D341Med (cell line): ENCODE data around the gene SMPD2.
"Not testable (repeated sequence)": the region's sequence is repeated elsewhere in the genome, so short reads cannot be mapped to it uniquely, and the experiment has no call there.

ENCODE experiments used
- DNase-seq: peaks from one replicate; pipeline ENCODE4 v3.0.0; 2012; ENCODE audit warnings: low spot score

SMPD2 gene

DNA sequence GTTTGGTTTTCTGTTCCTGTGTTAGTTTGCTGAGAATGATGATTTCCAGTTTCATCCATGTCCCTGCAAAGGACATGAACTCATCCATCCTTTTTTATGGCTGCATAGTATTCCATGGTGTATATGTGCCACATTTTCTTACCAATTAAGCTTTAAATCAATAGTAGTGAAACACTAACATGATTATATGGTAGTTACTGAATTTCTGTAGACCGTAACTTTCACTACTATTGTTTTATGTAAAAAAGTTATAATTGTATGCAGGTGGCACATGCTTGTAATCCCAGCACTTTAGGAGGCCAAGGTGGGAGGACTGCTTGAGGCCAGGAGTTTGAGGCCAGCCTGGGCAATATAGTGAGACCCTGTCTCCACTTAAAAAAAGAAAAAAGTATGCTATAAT is 20.7 kb downstream of the SMPD2 start:
- not testable (repeated sequence) for DNase-seq

DNA sequence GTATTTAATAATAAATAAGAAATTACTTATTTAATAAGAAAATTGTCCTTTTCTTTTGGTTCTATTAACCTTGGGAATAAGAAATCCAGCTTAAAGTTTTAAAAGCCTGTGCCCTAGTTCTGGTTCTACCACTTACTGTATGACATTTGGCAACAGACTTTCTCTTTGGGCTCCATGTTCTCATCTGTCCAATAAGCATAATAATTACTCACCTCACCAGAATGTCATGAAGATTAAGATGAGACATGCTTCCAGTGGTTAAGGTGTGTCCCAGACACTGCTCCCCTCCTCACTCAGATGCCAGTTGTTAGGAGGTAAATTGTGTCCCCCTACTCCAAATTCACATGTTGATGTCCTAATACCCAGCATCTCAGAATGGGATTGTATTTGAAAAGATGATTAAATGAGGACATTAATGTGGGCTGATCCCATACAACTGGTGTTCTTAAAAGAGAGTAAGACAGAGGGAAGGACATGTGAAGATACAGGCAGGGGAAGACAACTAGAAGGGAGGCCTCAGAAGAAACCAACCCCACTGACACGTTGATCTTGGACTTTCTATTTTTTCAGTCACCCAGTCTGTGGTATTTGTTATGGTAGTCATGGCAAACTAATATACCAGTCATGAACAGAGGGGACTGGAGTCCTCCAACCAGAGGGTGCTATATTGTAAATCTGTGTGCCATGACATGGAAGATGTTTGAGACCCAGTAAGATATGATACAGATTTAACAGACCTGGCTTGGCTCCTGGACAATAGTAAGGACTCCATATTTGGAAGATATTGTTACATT is 21.4 kb downstream of the SMPD2 start:
- no peak for DNase-seq

DNA sequence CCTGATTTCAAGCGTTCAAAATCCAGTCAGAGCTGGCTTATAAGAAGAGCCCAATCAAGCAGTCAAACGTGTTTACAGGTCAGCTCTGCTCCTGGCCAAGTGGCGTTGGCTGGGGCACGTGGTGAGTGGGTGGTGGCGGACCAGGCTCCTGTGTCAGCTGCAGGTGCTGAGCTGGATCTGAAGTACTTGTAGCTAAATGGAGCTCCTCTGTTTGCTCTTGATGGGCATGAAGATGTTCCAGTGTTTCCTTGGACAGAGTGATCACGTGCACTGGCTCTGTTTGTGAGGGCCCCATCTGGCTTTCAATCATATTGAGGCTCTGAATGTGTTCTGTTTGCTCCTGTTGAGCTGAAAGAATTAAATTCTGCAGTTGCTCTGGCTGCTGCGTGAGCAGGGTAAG is 25.2 kb downstream of the SMPD2 start:
- no peak for DNase-seq

DNA sequence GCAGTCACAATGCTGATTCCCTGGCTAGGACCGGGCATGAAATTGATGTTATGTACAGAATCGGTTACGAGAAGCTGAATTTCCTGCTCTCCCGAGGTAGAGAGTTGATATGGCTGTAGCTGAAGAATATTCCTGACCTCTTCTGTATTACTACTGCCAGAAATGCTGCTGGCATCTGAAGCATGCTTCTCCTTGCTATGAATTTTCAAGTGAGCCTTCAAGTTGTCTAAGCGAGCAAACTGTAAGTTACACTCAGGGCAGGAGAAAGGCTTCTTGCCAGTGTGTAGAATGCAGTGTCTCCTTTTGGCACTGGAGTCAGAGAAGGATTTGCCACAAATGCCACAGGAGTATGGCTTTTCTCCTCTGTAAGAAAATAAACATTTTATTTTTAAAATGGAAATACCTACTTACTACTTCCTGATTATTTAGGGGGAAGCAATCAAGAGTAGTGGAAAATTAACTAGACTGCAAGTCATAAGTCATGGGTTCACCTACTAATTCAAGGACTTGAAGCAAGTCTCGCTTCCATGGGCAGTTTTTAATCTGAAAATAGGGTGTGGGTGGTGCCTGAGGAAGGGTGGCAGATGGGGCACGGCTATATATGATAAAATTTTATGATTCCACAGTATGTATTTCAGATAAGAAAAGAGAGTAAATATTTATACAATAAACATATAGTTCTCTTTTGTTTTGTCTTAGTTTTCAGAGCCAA is 25.8 kb downstream of the SMPD2 start:
- no peak for DNase-seq

DNA sequence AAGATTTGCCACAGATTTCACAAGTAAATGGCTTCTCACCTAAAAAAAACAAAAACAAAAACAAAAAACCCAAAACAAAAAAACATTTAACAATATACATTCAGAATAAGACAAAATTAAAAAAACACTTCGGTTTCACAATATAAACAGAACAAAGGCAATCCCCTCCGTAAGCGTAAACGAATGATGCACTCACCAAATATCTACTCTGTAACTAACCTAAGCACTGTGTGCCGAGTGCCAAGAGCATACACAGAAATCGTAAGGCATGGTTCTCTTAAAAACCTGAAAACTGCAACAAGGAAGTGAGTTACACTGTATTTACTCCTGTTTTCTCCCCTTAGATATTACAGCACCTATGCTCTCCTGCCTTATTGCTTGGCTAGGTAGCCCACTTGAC is 27.2 kb downstream of the SMPD2 start:
- no peak for DNase-seq

DNA sequence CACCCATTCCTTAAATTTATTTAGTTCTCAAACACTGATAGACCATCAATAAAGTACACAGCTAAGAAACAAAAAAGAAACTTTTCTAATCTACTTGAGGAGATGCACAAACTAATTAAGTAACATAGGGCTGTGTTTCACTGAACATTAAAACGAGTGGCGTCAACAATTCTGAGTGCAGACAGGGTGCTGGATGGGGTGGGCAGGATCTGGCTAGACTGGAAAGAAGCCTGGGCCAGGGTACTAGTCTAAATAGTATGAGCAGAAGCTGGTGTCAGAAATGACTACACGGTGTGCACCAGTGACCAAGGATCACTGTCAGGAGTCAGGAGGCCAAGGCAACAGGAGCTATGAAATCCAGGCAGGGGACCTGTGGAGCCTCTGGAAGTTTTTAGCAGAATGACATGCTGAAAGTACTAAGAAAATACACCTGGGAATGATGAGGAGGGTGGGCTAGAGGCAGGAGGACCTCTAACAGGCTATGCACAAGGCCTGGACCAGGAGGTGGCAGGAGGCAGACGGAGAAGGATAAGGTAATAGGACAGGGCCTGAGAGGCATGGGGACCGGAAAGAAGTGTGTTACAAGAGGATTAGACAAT is 29.2 kb downstream of the SMPD2 start:
- DNase-seq = no peak

DNA sequence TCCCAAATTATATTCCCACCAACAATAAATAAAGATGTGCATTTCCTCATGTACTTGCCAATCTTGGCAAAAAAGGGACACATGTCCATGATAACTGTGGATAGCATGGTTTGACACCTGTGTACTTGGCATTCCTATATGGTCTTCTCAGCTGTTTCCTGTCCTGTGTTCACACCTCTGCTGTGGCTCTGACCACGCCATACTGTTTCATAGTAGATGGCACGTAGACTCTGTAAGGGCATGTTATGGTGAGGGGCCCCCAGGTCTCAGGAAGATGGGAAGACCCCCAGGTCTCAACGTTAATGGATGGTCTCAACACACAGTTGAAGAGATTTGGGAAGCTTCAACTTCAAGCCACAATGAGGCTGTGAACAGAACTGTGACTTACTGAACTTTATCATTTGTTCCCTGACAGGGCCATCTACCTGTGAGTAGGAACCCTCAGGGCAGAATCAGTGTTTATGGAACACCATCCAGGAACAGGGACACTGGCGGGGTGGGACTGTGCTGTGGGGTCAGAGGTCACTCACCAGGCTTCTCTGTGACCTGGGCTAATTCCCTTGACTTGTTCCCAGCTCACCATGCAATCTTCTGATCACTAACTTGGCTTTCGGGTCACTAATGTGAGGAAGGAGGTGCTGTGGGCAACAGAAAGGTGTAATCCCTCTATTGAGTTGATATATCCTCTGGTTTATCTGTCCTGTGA is 30.7 kb downstream of the SMPD2 start:
- DNase-seq = no peak

DNA sequence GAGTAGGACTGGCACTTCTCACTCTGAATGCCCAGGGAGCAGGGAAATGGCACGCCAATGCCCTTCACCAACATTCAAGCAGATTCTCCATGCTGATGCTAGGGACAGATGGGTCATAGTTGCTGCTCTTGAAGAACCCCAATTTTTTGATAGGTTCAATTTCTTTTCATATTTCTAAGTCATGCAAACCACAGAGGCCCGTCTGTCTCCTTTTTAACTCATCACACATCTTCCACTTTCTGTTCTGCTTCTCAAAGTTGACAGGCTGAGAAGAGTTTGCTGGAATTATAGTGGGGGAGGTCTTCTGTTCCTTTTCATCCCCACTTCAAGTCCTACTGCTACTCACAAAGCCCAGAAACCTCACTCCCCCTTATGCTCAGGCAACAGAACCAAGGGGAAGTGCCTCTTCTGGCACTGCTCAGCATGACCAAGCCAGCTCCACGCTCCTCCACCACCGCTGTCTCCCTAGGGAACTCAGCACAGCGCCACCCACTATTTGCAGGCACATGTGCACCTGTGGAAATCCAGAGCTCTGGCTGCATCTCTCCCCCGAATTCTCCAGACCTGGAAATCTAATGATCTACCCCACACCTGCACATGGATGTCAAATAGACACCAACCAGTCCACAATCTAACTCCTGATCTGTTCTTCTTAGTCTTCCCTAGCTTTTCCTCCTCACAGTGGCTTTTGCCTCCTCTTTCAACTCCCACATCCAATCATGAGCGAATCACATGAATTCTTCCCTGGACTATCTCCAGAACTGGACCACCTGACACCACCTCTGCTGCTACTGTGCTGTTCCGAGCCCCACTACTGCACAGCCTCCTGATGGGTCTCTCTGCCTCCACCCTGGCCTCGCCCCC is 31.8 kb downstream of the SMPD2 start:
- no peak for DNase-seq

DNA sequence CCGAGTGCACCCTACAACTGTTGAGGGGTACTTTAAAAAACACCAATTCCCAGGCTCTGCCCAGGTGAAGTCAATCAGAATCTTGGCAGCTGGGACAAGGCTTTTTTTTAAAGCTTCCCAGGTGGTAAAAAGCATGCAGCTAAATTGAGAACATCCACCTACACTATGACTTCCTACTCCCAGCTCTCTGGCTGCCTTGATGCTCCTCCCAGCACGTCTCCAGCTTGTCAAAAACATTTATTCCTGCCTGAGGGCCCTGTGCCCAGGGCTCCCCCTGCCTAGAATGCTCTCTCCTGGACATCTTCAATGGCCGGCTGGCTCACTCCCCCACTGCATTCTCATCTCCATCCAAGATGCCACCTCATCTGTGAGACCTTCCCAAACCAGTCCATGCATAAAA is 32.6 kb downstream of the SMPD2 start:
- no peak for DNase-seq

DNA sequence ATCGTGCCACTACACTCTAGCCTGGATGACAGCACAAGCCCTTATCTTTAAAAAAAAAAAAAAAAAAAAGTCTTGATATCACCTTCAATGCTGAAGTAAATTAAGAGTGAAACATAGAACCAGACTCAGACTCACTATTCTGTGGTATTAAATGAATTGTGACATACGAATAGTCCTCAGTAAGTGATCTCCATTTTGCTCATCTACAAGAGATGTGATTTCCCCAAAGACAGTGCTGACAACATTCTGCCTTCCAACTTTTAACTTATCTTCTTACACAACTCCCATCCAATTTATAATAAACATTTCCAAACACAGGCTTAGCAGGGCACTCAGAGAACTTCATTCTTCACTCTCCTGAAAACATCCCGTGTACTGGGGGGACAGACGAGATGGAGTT is 34.5 kb downstream of the SMPD2 start:
- no peak for DNase-seq

DNA sequence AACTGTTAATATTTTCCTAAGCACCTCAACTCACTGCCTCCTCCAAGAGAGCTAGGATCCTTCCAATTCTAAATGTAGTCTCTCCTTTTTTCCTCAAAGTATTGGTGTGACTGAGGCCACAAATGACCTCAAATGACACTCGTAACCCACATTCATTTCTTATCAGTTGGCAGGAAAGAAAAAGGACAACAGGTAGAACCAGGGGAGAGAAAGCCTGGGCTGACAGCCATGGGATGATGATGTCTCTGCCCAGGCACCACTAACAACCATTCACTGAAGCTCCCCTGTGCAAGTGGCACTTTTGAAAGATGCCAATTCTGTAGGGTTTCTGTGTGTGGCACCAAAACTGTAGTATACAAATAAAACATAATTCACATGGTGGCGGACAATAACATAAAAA is 35.1 kb downstream of the SMPD2 start:
- DNase-seq = no peak

DNA sequence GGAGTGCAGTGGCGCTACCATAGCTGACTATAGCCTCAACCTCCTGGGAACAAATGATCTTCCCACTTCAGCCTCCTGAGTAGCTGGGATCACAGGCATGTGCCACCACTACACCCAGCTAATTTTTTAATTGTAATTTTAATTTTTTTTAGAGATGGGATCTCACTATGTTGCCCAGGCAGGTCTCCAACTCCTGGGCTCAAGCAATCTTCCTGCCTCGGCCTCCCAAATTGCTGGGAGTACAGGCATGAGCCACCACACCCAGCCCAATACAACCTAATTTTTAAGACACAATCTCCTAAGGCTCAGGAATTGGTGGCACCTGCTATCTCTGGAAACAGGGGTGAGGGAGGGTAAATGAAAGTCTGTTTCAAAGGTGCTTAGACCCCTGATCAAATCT is 36.7 kb downstream of the SMPD2 start:
- DNase-seq = no peak

DNA sequence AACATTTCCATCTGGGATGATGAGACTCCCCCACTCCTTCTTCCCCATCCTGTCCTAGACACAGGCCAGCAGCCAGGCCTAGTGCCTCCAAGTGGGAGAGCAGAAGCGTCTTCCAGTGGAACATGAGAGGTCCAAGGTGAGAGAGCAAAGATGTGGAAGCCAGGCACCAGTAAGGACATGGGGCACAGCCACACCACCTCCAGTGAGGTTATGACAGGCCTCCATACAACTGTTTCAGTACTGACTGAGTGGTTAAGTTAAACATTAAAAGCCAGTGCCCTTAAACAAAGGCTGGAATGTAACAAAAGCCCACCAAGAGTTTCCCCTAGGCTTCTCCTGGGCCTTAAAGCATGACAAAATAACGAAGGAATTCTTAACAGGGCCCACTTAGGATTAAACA is 37.2 kb downstream of the SMPD2 start:
- no peak for DNase-seq

DNA sequence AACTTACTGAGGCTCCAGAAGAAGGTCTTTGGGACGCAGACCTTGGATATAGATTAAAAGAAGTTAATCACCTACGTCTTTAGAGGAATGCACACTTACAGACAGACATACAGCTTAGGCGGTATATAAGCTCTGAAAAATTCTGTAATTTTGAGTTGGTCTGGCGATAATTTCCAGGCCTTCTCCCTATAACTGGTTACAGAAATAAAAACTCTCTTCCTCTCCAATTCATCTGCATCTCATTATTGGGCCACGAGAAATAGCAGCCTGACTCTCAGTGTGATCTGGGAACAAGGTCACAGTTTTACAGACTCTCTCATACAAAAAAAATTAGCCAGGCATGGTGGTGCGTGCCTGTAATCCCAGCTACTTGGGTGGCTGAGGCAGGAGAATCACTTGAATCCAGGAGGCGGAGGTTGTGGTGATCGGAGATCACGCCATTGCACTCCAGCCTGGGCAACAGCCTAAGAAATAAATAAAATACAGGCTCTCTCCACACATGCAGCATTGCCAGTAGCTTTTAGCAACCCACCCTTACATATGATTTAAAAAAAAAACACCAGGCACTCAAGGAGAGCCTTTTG is 37.8 kb downstream of the SMPD2 start:
- no peak for DNase-seq

DNA sequence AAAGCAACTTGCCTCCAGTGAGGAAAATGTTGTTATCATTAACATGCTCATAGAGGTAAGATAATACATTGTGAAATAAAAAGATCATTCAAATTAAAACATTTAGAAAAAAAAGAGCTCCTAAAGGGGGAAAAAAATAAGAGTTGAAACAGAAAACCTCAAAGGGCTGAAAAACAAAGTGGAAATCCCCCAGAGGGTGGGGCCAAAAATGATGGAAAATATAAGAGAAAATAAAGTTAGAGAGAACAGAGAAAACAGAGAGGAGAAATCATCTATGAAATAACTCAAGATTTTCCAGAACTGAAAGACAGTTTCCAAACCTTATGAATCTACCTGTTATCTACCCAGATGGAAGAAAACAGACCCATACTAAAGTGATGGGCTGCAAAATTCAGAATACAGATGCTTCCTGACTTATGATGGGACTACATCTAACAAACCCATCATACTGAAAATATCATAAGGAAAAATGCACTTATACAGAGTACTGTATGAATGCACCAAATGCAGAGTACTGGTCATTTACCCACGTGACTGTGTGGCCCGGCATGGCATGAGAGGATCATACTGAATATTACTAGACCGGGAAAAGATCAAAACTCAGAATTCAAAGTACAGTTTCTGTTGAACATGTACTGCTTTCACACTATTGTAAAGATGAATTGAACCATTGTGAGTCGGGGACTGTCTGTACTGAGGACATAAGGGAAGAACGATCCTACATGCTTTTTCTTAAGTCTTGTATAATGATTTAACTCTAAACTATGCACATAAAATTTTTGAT is 38.5 kb downstream of the SMPD2 start:
- DNase-seq = no peak

DNA sequence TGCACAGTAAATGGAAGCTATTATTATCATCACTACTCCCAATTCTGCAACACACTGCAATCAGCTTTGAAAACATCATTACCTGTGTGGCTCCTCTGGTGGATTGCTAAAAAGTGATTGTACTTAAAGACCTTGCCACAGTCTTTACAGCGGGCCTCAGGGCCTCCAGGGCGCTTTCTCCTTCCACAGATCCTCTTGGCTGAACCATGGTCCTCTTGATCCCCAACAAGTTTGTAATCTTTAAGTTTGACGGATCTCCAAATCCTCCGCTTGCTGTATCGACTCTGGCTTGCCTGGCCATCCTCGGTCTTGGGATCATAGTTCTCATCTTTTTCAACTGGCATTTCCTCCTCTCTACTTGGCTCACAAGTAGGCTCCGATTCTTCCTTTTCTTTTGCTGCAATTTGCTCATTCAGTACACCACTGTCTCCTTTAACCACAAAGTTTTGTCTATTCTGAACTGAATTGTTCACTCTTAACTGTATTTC is 40.5 kb downstream of the SMPD2 start:
- DNase-seq = no peak

DNA sequence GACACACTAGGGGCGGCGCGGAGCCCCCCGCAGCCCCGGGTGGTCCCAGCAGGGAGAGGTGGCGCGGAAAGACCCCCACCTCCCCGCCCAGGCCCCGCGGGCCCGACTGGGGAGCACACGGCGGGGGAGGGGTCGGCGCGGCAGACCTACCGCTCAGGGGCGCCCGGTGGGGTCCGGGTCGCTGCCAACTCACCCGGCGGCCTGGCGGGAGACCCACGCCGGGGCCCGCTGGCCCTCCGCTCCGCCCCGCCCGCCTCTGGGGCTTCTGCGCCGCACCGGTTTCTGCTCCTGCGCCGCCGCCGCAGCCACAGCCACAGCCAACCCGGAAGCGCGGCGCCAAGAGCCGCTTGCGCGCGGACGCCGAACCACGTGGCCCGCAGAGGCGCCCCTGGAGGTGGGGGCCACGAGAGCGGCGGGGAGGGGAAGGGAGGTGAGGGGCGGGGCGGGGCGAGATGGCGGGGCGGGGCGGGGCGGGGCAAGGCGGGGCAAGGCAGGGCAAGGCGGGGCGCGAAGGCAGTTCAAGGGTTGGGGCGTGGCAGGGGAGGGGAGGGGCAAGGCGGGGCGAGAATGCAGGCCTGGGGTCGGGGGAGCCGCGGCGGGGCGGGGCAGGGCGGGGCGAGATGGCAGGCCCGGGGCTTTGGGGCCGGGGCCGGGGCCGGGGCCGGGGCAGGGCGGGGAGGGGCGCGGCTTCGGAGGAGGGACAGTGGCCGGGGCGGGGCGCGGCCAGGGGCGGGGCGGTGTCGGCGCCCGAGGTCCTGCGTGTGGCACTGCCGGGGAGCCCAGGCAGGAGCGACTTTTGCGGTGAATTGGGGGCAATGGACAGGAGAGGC is 42.6 kb downstream of the SMPD2 start, which contains the start of gene ZBTB24:
Gene ZBTB24 (minus strand): TSS at position 315 of the 830 bp plus-strand sequence. CDS start 1,193 bp downstream, outside the sequence.
- peak; percentile 97 for DNase-seq

DNA sequence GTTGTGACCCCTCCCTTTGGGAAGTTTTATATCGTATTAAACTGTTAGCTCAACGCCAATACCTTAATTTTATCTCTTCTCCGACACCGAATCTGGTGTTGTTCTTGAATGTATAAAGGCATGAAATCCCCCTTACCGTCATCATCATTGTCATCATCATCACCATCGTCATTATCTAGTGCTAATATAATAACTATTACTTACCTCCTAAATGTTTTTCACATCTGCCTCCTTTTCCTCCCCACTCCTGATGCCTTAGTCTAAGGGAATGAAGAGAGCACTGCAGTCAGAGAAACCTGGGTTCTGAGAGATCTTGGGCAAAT is 43.2 kb downstream of the SMPD2 start:
- no peak for DNase-seq

DNA sequence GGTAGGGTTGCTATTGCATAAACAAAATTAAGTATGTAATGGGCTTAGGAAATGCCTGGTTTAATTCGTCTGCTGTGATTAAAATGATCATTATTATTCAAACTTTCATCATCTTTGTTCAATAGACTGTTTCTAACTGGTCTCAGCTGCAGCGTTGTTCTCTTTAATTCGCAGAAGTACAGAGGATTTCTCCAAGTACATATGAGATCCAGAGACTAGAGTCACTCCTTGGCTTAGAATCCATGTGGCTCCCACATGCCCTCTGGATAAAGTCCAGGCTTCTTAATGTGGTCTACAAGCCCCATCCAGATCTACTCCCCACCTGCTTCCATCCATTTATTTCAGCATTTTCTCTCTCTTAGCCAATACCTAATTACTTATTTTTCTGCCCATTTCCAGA is 43.6 kb downstream of the SMPD2 start:
- DNase-seq = no peak
